ENCODE measurements around the gene RPL22L1. TPM values are rescaled to one million over a fixed set of nuclear protein-coding genes. Genes with fewer than 3 reads are reported as not detected.

The RPL22L1 gene
- total RNA-seq, 1 experiment from 2014 or later, result 41.5 TPM

- Histone ChIP-seq H3K36me3 (ENCODE audit: insufficient read depth, low read length, poor library complexity, severe bottlenecking) (peaks cover 36% of the 10 kb centered on the region), H3K4me1 (ENCODE audit: insufficient read depth, low read length, poor library complexity, severe bottlenecking) (peaks cover 22% of the 10 kb centered on the region), H3K9me3 (ENCODE audit: low read depth, low read length, poor library complexity, severe bottlenecking) (no peaks in the 10 kb centered on the region), H3K27me3 (replicated peaks; ENCODE audit: insufficient read depth, low read depth, low read length, poor library complexity) (no peaks in the 10 kb centered on the region), H3K27ac (ENCODE audit: low read depth, low read length, poor library complexity, severe bottlenecking) (peak overlapping the region; percentile 20), H3K4me3 (ENCODE audit: low read depth, low read length, poor library complexity, severe bottlenecking) (peak overlapping the region; percentile 76)
- TF ChIP-seq CTCF (conservative IDR thresholded peaks at IDR 0.05; ENCODE audit: low read depth, low read length) (no peak), EZH2 (IDR thresholded peaks at IDR 0.05; ENCODE audit: borderline replicate concordance, low read depth, low read length, poor library complexity, severe bottlenecking) (no peak)
- POLR2A ChIA-PET (ENCODE audit: low non-redundant PET), result no interaction called here
- intact Hi-C loops (cut with micrococcal nuclease; ENCODE audit: unreplicated experiment), result no loop called here
- DNase-seq (ENCODE audit: low spot score), result no peak
- CTCF ChIA-PET, result no interaction called here
- no TSS peak for BruUV-seq (replicated peaks)
Observed at GRCh38 chr3:170867143-170867937, 2.7 kb downstream of the RPL22L1 start.

- H3K9me3 ChIP-seq (ENCODE audit: low read depth, low read length, poor library complexity, severe bottlenecking), result no peaks in the 10 kb centered on the region
- H3K36me3 ChIP-seq (ENCODE audit: insufficient read depth, low read length, poor library complexity, severe bottlenecking), result peaks cover 36% of the 10 kb centered on the region
- no TSS peak for BruUV-seq (replicated peaks)
- ChIA-PET POLR2A (ENCODE audit: low non-redundant PET) (no interaction called here), CTCF (no interaction called here)
- no peak for TF ChIP-seq CTCF (conservative IDR thresholded peaks at IDR 0.05; ENCODE audit: low read depth, low read length)
- TF ChIP-seq EZH2 (IDR thresholded peaks at IDR 0.05; ENCODE audit: borderline replicate concordance, low read depth, low read length, poor library complexity, severe bottlenecking), result no peak
- H3K27ac ChIP-seq (ENCODE audit: low read depth, low read length, poor library complexity, severe bottlenecking), result no peak overlapping the region
- H3K27me3 ChIP-seq (replicated peaks; ENCODE audit: insufficient read depth, low read depth, low read length, poor library complexity), result no peaks in the 10 kb centered on the region
- intact Hi-C loops (cut with micrococcal nuclease; ENCODE audit: unreplicated experiment), result no loop called here
- H3K4me3 ChIP-seq (ENCODE audit: low read depth, low read length, poor library complexity, severe bottlenecking), result no peak overlapping the region
- H3K4me1 ChIP-seq (ENCODE audit: insufficient read depth, low read length, poor library complexity, severe bottlenecking), result peaks cover 22% of the 10 kb centered on the region
- no peak for DNase-seq (ENCODE audit: low spot score)
Observed at GRCh38 chr3:170866499-170866898, 3.5 kb downstream of the RPL22L1 start.

- ChIA-PET CTCF (no interaction called here), POLR2A (ENCODE audit: low non-redundant PET) (no interaction called here)
- TF ChIP-seq EZH2 (IDR thresholded peaks at IDR 0.05; ENCODE audit: borderline replicate concordance, low read depth, low read length, poor library complexity, severe bottlenecking), result no peak
- TF ChIP-seq CTCF (conservative IDR thresholded peaks at IDR 0.05; ENCODE audit: low read depth, low read length), result no peak
Observed at GRCh38 chr3:170865209-170866094, 4.5 kb downstream of the RPL22L1 start.

More at GRCh38 chr3:170865209-170866094, 4.5 kb downstream of the RPL22L1 start:
- Histone ChIP-seq H3K36me3 (ENCODE audit: insufficient read depth, low read length, poor library complexity, severe bottlenecking) (peaks cover 36% of the 10 kb centered on the region), H3K27ac (ENCODE audit: low read depth, low read length, poor library complexity, severe bottlenecking) (no peak overlapping the region), H3K4me1 (ENCODE audit: insufficient read depth, low read length, poor library complexity, severe bottlenecking) (peaks cover 22% of the 10 kb centered on the region), H3K9me3 (ENCODE audit: low read depth, low read length, poor library complexity, severe bottlenecking) (no peaks in the 10 kb centered on the region), H3K4me3 (ENCODE audit: low read depth, low read length, poor library complexity, severe bottlenecking) (no peak overlapping the region), H3K27me3 (replicated peaks; ENCODE audit: insufficient read depth, low read depth, low read length, poor library complexity) (no peaks in the 10 kb centered on the region)
- peak; percentile 11 for DNase-seq (ENCODE audit: low spot score)
- no TSS peak for BruUV-seq (replicated peaks)
- intact Hi-C loops (cut with micrococcal nuclease; ENCODE audit: unreplicated experiment), result no loop called here
